GM19043 (cell line): ENCODE data around the gene CATSPER3.

Source experiments
- ATAC-seq: cut with Tn5 transposase; IDR thresholded peaks from one replicate; pipeline ENCODE4 v1.9.1; 2021; ENCODE audit warnings: low read depth; ENCODE audit not compliant: unreplicated experiment

Gene CATSPER3

GRCh38 chr5:135009736-135010501 lies 42.2 kb downstream of the CATSPER3 start:
- no peak for ATAC-seq

- ATAC-seq: no peak
Measured at GRCh38 chr5:135010502-135011354, 43.0 kb downstream of the CATSPER3 start.

- no peak for ATAC-seq
Measured at GRCh38 chr5:135011355-135012032, 43.8 kb downstream of the CATSPER3 start.

GRCh38 chr5:135012033-135012588 lies 44.4 kb downstream of the CATSPER3 start:
- no peak for ATAC-seq

DNA sequence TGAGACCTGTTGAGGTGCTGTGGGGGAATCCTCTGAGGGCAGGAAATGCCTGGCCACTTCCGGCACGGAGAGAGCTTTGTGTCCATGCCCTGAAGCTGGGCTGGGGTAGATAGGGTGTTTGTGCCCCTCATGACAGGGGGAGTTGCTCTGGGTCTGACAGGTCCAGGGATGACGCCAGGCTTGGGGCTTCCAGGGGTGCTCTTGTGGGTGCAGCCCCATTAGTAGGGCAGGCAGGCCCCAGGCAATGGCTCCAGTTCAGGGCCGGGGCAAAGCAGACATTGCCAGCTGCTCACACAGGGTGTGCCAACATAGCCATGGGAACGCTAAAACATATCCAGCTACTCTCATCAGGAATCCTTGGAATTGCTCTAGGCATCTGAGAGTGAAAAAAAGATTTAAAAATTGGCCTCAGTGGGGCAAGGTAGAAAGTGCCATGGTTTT lies 45.3 kb downstream of the CATSPER3 start:
- ATAC-seq: no peak

DNA sequence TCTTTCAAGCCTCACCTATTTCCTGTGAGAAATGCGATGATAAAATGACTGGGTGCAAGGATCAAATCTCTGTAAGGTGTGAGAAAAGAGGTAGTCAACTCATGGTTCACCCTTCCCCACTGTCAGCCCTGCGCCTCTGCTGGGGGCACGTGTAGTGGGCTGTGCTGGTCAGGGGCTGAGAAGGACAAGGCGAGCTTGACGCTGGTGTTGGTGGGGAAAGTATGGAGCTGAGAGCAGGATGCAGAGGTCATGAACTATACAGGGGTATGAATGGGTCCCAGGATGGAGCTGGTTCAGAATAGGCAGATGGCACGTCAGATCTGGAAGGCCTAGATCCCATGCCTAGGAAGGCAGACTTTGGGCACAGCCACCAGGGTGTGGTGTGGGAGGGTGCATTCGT lies 45.7 kb downstream of the CATSPER3 start:
- ATAC-seq: no peak

GRCh38 chr5:135013947-135014570 lies 46.4 kb downstream of the CATSPER3 start:
- ATAC-seq: no peak

DNA sequence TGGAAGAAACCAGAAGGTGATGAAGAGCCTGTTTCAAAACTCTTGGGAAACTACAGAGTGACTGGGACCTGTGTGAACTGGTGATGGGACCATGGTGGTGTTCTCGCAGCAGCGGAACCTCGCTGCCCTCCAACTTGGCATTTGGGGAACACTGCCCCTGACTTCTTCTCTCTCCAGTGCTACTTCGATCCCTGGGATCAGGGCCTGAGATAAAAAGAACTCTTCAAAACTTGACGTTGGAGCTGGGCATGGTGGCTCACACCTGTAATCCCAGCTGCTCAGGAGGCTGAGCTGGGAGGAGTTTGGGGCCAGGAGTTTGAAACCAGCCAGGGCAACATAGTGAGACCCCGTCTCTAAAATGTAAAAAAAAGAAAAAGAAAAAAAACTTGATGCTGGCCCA lies 48.2 kb downstream of the CATSPER3 start:
- no peak for ATAC-seq

DNA sequence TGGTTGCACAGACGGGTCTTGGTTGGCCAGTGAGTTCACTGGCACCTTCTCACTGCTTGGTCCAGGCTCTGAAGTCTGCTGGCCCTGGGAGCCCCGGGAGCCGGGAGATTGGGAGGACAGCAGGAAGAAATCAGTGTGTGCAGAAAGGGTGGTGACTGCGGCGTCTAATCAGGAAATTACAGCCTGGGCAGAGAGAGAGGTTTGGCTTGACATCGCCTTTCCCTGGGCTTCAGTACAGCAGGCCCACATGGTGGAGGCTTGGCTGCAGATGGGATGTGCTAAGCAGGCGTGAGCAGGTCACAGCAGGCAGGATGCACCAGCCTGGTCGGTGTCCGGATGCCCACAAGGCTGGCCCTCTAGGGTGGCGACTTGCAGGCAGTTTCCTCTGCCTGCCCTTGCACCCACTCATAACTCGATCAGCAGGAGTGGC lies 49.2 kb downstream of the CATSPER3 start:
- ATAC-seq: no peak

DNA sequence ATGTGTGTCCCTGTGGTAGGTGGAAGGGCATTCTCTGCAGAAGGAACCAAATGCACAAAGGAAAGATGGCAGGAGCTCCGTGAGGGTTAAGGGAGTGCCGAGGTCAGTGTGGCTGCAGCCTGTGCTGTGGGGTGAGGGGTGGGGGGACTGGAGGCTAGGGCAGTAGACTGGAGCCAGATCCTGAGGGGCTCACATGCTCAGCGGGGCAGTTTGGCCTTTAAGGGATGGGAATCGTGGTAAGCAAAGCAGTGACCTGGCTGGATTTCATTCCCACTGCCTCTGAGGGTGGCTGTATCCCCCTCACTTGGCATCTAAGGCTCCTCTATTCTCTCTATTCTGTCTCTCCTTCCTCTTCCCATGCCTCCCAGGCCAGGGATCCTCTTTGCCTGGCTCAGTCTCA lies 50.8 kb downstream of the CATSPER3 start:
- no peak for ATAC-seq

GRCh38 chr5:135019314-135019713 lies 51.6 kb downstream of the CATSPER3 start:
- no peak for ATAC-seq

DNA sequence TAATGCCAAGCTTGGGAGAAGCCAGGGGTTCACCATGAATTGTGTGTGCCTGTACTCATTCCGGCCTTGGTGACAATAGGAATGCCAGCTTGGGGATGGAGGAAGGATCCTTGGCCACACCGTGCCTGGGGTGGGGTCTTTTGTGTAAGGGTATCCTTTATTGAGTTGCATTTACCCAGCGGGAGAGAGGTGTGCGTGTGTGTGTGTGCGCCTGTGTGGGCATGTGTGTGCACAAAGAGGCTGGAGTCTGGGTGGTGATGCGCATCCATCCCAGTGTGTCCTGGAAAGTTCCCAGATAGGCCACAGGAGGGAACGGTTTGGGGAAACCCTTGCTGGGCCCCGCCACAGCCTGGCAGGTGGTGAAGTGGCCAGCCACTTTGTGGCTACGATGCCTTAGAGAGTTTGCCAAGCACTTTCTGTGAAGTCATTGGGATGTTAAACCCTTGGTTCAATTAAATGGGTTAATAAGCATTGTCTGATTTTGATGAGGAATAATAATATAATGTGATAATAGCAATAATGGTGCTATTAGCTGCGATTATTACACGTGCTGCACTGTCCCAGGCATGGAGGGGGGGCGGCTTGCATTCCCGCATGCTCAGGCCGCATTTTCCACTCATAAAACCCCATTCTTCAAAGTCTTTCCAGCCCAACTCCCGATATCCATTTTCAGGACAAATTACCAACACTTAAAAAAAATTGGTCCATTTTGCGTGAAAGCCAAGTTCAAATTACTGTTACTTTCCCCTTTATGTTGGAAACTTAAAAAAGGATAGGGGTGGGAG lies 52.6 kb downstream of the CATSPER3 start:
- ATAC-seq: no peak

DNA sequence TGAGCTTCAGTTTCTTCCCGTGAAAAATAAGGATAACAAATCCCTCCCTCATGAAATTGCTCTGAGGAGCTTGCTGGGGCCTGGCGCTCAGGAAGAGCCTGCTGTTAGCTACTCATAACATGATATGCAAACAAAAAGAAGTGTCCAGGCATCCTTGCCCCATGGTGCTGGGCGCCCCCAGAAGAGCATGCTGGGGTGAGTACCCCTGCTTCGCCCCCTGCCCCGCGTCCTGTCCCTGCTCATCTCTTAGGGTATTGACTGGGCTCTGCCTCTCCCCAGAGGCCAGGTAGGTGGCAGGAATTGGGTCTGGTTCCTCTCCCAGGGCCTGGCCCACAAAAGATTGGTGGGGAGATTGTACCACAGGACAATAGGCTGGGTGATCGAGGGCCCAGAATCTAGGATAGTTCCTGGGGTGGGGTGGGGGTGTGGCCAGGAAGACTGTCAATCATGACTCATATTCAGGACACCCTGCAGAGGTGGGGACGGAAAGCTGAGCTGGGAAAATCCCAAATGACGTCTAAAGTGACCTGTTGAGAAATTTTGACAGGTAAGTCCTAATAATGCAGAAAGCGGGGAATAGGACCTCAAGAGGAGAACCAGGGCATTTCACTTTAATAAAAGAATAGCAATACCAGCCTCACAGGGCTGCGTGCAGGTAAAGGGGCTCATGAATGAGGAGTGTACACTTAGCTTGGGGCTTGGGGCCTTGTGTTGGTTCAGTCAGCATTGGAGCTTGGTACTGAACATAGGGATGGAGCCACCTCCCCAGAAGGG lies 57.4 kb downstream of the CATSPER3 start:
- ATAC-seq: no peak

GRCh38 chr5:135025730-135026644 lies 58.3 kb downstream of the CATSPER3 start:
- ATAC-seq: no peak

DNA sequence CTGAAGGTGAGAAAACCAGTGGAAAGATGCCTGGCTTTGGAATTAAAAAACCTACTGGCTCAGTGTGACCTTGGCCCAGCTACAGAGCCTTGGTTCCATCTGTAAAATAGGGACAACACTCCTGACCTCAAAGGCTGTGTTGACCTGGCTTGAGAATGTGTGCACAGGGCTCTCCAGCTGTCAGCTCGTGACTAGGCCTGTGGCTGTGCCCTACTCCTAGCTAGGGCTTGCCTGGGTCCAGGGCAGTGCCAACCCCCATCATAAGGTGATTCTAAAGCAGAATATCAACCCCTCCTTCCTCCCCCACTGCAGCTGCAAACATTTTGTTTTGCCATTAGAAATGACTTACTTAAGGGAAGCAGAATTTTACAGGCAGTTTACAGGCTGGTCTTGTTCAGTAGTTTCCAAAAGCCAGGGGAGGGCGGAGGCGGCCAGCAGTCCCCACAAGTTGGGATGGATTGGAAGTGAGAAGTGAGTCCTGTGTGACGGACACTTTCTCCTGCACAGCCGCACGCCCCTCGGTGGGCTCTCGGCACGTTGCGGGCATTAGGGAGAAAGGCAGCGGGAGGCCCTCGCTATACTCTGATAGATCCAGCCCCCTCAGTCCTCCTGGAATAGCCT lies 59.0 kb downstream of the CATSPER3 start:
- ATAC-seq: no peak

- ATAC-seq: no peak
Measured at GRCh38 chr5:135027266-135027696, 59.6 kb downstream of the CATSPER3 start.
